Tibial nerve (tissue), 4 donors: Measurements from ENCODE around the gene ARRDC1. TPM values are rescaled to one million over a fixed set of nuclear protein-coding genes. Genes with fewer than 3 reads are reported as not detected.

ENCODE experiments used
- DNase-seq, 2 donors: peaks; one replicate each; pipeline ENCODE4 v3.0.0-alpha.2; 2019; ENCODE audit warnings: low spot score in 2 of 2
- H3K27ac ChIP-seq, 4 donors: fragments of 200-600 bp; sonication (generic) in 3 of 4; one replicate each; pipeline ENCODE4 v1.5.1; 2017 to 2019; ENCODE audit warnings: mild to moderate bottlenecking in 1 of 4
- H3K27me3 ChIP-seq, 2 donors: fragments of 200-600 bp; sonication (generic) in 1 of 2; one replicate each; pipeline versions ENCODE4 v1.5.1 to v1.6.0; 2017 to 2019
- H3K36me3 ChIP-seq, 3 donors: fragments of 200-600 bp; sonication (generic); one replicate each; pipeline ENCODE4 v1.5.1; 2018 to 2019
- H3K4me1 ChIP-seq, 4 donors: fragments of 200-600 bp; sonication (generic) in 3 of 4; one replicate each; pipeline ENCODE4 v1.5.1; 2017 to 2019
- H3K4me3 ChIP-seq, 4 donors: fragments of 200-600 bp; sonication (generic) in 3 of 4; one replicate each; pipeline ENCODE4 v1.5.1; 2017 to 2019; ENCODE audit warnings: mild to moderate bottlenecking in 1 of 4, moderate library complexity in 1 of 4
- H3K9me3 ChIP-seq, 4 donors: fragments of 200-600 bp; sonication (generic) in 3 of 4; one replicate each; pipeline ENCODE4 v1.5.1; 2017 to 2019
- CTCF ChIP-seq, 5 experiments: fragments of 200-600 bp in 3 of 5; fragments of 450-650 bp in 2 of 5; sonication (generic) in 3 of 5; IDR thresholded peaks; one replicate each; pipeline ENCODE4 v1.5.1; 2016 to 2019; ENCODE audit warnings: antibody characterized with exemption in 5 of 5, mild to moderate bottlenecking in 3 of 5, moderate library complexity in 2 of 5
- EP300 ChIP-seq, 2 donors: sonication (generic); formaldehyde crosslinking; IDR thresholded peaks; one replicate each; pipeline ENCODE4 v1.6.1; 2017; ENCODE audit warnings: antibody characterized with exemption in 2 of 2, mild to moderate bottlenecking in 1 of 2
- POLR2A ChIP-seq, 2 donors: fragments of 450-650 bp; IDR thresholded peaks; one replicate each; pipeline ENCODE4 v1.6.1; 2017; ENCODE audit warnings: antibody characterized with exemption in 2 of 2, mild to moderate bottlenecking in 2 of 2, moderate library complexity in 2 of 2
- WGBS, 2 donors: methylation state at CpG; one replicate each; pipeline ENCODE4 v1.1.5; 2018; 5-methylcytosine and 5-hydroxymethylcytosine counted together
- total RNA-seq, 4 donors: library from RNA; depleted of rRNA; stranded (reverse); fragments of >200 nt; gene quantifications; one replicate each; pipeline ENCODE4 v1.1.0, GENCODE V29; 2016

The ARRDC1 gene
- total RNA-seq, 4 donors from 2014 or later = 26.4 to 83.1 (median 50.1) TPM

GRCh38 chr9:137589441-137590122, 15.9 kb upstream of the ARRDC1 start:
- no peak for DNase-seq
- TF ChIP-seq CTCF (IDR thresholded peaks at IDR 0.05) = no peak
- TF ChIP-seq EP300 (IDR thresholded peaks at IDR 0.05) = no peak
- TF ChIP-seq POLR2A (IDR thresholded peaks at IDR 0.05) = no peak
- Histone ChIP-seq H3K36me3 (peaks cover 0 to 40% (median 5%) of the 10 kb centered on the region in 3 donors), H3K9me3 (no peaks in the 10 kb centered on the region), H3K4me3 (peak overlapping the region; percentile 55 to 93 (median 68)), H3K27me3 (no peaks in the 10 kb centered on the region), H3K27ac (peak overlapping the region in 1 of 4 donors; percentile 76), H3K4me1 (peaks cover 0 to 23% (median 14%) of the 10 kb centered on the region in 4 donors)
- 20 to 26% methylated on average over 16 to 23 of the region's 58 CpGs for WGBS, 2 donors

- Histone ChIP-seq H3K4me1 (peaks cover 0 to 23% (median 14%) of the 10 kb centered on the region in 4 donors), H3K9me3 (no peaks in the 10 kb centered on the region), H3K4me3 (peak overlapping the region in 3 of 4 donors; percentile 55 to 93 (median 60)), H3K36me3 (peaks cover 0 to 35% (median 5%) of the 10 kb centered on the region in 3 donors), H3K27ac (peak overlapping the region in 1 of 4 donors; percentile 76), H3K27me3 (no peaks in the 10 kb centered on the region)
- no peak for DNase-seq
- no peak for TF ChIP-seq POLR2A (IDR thresholded peaks at IDR 0.05)
- no peak for TF ChIP-seq CTCF (IDR thresholded peaks at IDR 0.05)
- no peak for TF ChIP-seq EP300 (IDR thresholded peaks at IDR 0.05)
- WGBS, 2 donors = no CpG with 5 or more reads among the region's 61 CpGs
Observed at GRCh38 chr9:137590123-137590468, 15.4 kb upstream of the ARRDC1 start.

- WGBS, 2 donors = 1% methylated on average over 36 to 55 of the region's 113 CpGs
- DNase-seq = peak; percentile 74 to 83
- peak within 1 kb of the TSS; percentile 38 to 83 (median 60) for H3K27ac ChIP-seq
- H3K27me3 ChIP-seq = no peaks in the 10 kb centered on the region
- H3K36me3 ChIP-seq = peaks cover 0 to 28% (median 5%) of the 10 kb centered on the region in 3 donors
- TF ChIP-seq EP300 (IDR thresholded peaks at IDR 0.05) (peak in 1 of 2 donors; percentile 33), CTCF (IDR thresholded peaks at IDR 0.05) (no peak)
- no peaks in the 10 kb centered on the region for H3K9me3 ChIP-seq
- peak within 1 kb of the TSS; percentile 76 to 93 (median 82) for H3K4me3 ChIP-seq
- H3K4me1 ChIP-seq = peaks cover 0 to 23% (median 14%) of the 10 kb centered on the region in 4 donors
Observed at GRCh38 chr9:137590469-137591383, 14.8 kb upstream of the ARRDC1 start, which contains the start of gene ZMYND19. Gene ZMYND19 (minus strand): TSS chr9:137590512. CDS start chr9:137590263, 249 bp downstream.

GRCh38 chr9:137592767-137593166, 12.7 kb upstream of the ARRDC1 start:
- no peak for TF ChIP-seq EP300 (IDR thresholded peaks at IDR 0.05)
- no peak for TF ChIP-seq CTCF (IDR thresholded peaks at IDR 0.05)
- TF ChIP-seq POLR2A (IDR thresholded peaks at IDR 0.05) = no peak
- Histone ChIP-seq H3K9me3 (no peaks in the 10 kb centered on the region), H3K36me3 (peaks cover 0 to 8% (median 0%) of the 10 kb centered on the region in 3 donors), H3K27ac (no peak overlapping the region), H3K4me1 (peaks cover 0 to 23% (median 14%) of the 10 kb centered on the region in 4 donors), H3K27me3 (no peaks in the 10 kb centered on the region), H3K4me3 (no peak overlapping the region)
- WGBS, 2 donors = 79 to 88% methylated on average over 7 of the region's 7 CpGs
- no peak for DNase-seq
